GM12891 (cell line): Measurements from ENCODE around the gene TMEM87B. TPM values are rescaled to one million over a fixed set of nuclear protein-coding genes. Genes with fewer than 3 reads are reported as not detected.

Source experiments
- DNase-seq: peaks from one replicate; pipeline ENCODE4 v3.0.0; 2011; ENCODE audit warnings: low spot score; ENCODE audit not compliant: insufficient read length
- FAIRE-seq: peaks from 2 replicates; lab custom pipeline; 2011; peaks lifted over from hg19 to GRCh38; lab: Jason Lieb, UNC
- PAX5 ChIP-seq: IDR thresholded peaks from 2 replicates; pipeline ENCODE4 v1.6.1; 2011; ENCODE audit warnings: low read length, moderate library complexity, mild to moderate bottlenecking; ENCODE audit not compliant: insufficient read depth, severe bottlenecking
- POLR2A ChIP-seq: IDR thresholded peaks from 2 replicates; pipeline ENCODE4 v1.6.1; 2011; ENCODE audit warnings: low read depth, low read length, control low read depth
- POLR2AphosphoS5 ChIP-seq: IDR thresholded peaks from 2 replicates; pipeline ENCODE4 v1.6.1; 2011; ENCODE audit warnings: low read depth, low read length, control low read depth
- POU2F2 ChIP-seq: IDR thresholded peaks from 2 replicates; pipeline ENCODE4 v1.6.1; 2011; ENCODE audit warnings: low read depth, mild to moderate bottlenecking, control low read depth, low read length, moderate library complexity
- SPI1 ChIP-seq: IDR thresholded peaks from 2 replicates; pipeline ENCODE4 v1.6.1; 2011; ENCODE audit warnings: low read depth, low read length, control low read depth
- TAF1 ChIP-seq: IDR thresholded peaks from 2 replicates; pipeline ENCODE4 v1.6.1; 2011; ENCODE audit warnings: low read depth, low read length, control low read depth
- polyA plus RNA-seq: library from polyadenylated mRNA; unstranded; fragments of >200 nt; gene quantifications from one replicate; pipeline ENCODE4 v1.2.1, GENCODE V29; 2012; ENCODE audit warnings: low read depth, missing spikeins, inconsistent platforms; ENCODE audit not compliant: missing spikeins

Gene TMEM87B, protein sequence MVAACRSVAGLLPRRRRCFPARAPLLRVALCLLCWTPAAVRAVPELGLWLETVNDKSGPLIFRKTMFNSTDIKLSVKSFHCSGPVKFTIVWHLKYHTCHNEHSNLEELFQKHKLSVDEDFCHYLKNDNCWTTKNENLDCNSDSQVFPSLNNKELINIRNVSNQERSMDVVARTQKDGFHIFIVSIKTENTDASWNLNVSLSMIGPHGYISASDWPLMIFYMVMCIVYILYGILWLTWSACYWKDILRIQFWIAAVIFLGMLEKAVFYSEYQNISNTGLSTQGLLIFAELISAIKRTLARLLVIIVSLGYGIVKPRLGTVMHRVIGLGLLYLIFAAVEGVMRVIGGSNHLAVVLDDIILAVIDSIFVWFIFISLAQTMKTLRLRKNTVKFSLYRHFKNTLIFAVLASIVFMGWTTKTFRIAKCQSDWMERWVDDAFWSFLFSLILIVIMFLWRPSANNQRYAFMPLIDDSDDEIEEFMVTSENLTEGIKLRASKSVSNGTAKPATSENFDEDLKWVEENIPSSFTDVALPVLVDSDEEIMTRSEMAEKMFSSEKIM
- 17.4 TPM for polyA plus RNA-seq

DNA sequence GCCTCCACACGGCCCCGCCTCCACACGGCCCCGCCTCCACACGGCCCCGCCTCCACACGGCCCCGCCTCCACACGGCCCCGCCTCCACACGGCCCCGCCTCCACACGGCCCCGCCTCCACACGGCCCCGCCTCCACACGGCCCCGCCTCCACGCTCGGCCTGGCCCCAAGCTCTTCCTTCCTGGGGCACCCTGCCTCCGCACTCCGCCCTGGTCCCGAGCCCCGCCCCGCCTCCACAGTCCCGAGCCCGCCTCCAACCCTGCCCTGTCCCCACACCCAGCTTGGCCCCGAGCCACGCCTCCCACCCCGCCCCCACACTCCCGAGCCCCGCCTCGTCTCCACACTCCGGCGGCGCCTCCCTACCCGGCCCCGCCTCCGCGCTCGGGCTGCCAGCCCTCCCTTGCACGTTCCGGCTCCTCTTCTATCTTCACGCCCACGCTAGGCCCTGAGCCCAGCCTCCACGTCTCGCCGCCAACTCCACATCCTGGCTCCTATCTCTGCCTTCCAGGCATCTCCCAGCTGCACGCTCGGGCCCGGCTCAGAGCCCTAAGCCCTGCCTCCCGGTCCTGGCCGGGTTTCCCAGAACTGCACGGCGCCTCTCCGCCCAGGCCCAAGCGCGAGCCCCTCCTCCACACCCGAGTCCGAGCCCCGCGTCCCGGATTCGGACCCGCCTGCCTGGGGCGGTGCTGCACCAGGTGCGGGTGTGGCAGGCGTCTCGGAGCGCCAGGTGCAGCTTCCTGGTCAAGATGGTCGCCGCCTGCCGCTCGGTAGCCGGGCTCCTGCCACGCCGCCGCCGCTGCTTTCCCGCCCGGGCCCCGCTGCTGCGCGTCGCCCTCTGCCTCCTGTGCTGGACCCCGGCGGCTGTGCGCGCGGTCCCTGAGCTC is at the start of gene TMEM87B:
Gene TMEM87B, plus strand, starts transcription at position 423 of the 883 bp plus-strand sequence. Its CDS starts 323 bp downstream, at position 746.
- TF ChIP-seq PAX5 (no peak), TAF1 (peak; percentile 63), POLR2A (peak; percentile 62), SPI1 (no peak), POLR2AphosphoS5 (peak; percentile 62; the same call in 1 of the 2 replicates), POU2F2 (no peak)
- DNase-seq (peak; percentile 78), FAIRE-seq (no peak)

DNA sequence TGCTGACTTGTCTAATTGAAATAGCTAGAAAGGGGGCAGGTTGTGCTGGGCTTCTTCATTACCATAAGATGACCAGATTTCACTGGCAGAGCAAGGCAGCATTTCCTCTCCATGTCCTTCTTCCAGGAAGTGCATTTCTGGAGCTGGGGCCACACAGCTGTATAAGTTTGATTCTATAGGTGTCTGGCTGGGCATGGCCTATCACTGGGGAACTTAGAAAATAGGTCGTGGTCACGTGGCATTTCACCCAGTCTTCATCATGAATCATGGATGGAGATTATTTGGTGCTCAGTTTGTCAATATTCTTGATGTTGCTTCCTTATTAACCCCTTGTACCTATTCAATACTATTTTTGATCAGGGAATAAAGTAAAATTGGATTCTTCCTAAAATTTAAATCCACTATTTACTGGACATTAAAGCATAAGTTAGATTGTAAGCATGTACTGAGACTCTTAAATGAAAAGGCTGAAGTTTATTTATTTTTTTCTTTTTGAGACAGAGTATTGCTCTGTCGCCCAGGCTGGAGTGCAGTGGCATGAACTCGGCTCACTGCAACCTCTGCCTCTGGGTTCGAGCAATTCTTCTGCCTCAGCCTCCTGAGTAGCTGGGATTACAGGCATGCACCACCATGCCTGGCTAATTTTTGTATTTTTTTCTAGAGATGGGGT is 49.5 kb upstream of the TMEM87B start:
- FAIRE-seq (no peak), DNase-seq (no peak)
- TF ChIP-seq PAX5 (no peak), POU2F2 (no peak), SPI1 (no peak), TAF1 (no peak), POLR2AphosphoS5 (no peak), POLR2A (no peak)

GRCh38 chr2:112006076-112006410 is 49.0 kb upstream of the TMEM87B start:
- FAIRE-seq (no peak), DNase-seq (no peak)

GRCh38 chr2:112007493-112007892 is 47.6 kb upstream of the TMEM87B start:
- TF ChIP-seq POLR2AphosphoS5 (no peak), POU2F2 (no peak), SPI1 (no peak), TAF1 (no peak), POLR2A (no peak), PAX5 (no peak)
- FAIRE-seq (no peak), DNase-seq (no peak)

More at GRCh38 chr2:112006076-112006410, 49.0 kb upstream of the TMEM87B start:
- TF ChIP-seq POLR2A (no peak), POLR2AphosphoS5 (no peak), POU2F2 (no peak), PAX5 (no peak), SPI1 (no peak), TAF1 (no peak)

- DNase-seq: no peak
- TF ChIP-seq SPI1 (no peak), POU2F2 (no peak), POLR2AphosphoS5 (no peak), PAX5 (no peak), POLR2A (no peak), TAF1 (no peak)
- no peak for FAIRE-seq
These were observed 46.1 kb upstream of the TMEM87B start for GRCh38 chr2:112008910-112009485.

DNA sequence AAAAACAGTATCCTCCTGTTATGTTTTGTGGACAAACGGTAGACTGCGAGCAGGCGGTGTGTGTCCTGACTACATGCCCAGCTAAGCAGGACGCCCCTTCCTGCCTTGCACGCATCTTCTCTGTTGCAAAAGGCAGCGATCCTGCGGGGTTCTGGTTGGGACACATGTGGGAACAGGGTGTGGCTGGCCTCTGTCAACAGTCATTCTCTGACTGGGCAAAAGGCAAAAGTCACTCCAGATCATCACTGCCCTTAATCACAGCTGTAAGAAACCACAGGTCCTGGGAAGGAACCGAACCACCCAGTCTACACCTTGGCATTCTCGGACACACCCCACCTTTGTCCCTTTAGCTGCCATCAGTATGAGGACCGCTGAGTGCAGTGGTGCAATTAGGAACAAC is 44.3 kb upstream of the TMEM87B start:
- no peak for FAIRE-seq
- DNase-seq: no peak
- TF ChIP-seq PAX5 (no peak), TAF1 (no peak), POLR2AphosphoS5 (no peak), POLR2A (no peak), SPI1 (no peak), POU2F2 (no peak)

DNA sequence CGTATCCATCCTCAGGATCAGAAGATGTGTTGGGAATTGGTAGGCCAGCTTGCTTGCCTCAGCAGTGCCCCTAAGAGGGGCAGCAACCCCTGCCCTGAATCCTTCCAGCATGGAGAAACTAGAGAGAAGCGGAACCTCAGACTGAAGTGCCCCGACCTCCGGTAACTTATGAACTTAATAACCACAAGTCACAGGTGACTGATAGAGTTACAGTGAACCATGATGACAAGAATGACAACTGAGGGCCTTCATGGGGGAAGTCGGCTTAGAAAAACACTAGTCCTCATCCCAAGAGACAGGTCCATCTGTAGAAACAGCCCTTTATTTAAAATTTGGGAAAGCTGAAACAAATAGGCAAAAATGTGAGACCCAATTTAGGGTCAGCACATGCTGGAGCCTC is 42.5 kb upstream of the TMEM87B start:
- FAIRE-seq: no peak
- TF ChIP-seq PAX5 (no peak), TAF1 (no peak), POLR2AphosphoS5 (no peak), POLR2A (no peak), POU2F2 (no peak), SPI1 (no peak)
- no peak for DNase-seq

DNA sequence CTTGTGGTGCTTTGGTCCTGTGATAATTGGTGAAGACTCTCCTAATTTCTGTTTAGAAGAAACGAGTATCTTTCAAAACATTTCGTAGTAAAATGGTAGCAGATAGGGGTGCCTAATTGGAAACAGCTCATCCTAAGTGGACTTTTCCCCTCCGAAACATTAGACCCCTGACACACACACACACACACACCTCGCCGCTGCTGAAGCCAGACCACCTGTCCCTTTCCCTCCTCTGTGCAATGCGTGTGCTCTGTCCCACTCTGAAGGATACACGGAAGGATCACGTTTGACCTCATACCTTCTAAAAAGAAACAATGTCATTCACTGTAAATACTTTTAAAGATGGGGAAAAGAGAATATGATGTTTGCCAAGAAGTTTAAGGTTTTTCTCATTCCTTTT is 36.2 kb upstream of the TMEM87B start:
- FAIRE-seq: no peak
- DNase-seq: no peak
- TF ChIP-seq PAX5 (no peak), POU2F2 (no peak), TAF1 (no peak), SPI1 (no peak), POLR2A (no peak), POLR2AphosphoS5 (no peak)
